Upper lobe of left lung (tissue), 4 donors: ENCODE measurements around the gene MORC1.

ENCODE experiments used
- CTCF ChIP-seq, 6 experiments: fragments of 450-650 bp in 4 of 6; fragments of 200-600 bp in 2 of 6; sonication (generic) in 2 of 6; IDR thresholded peaks; one replicate each; pipeline ENCODE4 v1.5.1; 2016 to 2019; ENCODE audit warnings: antibody characterized with exemption in 6 of 6
- POLR2A ChIP-seq, 4 donors: fragments of 450-650 bp; IDR thresholded peaks; one replicate each; pipeline ENCODE4 v1.5.1; 2016 to 2017; ENCODE audit warnings: antibody characterized with exemption in 4 of 4, mild to moderate bottlenecking in 2 of 4

GRCh38 chr3:108918866-108919265, 199.1 kb downstream of the MORC1 start:
- TF ChIP-seq CTCF (IDR thresholded peaks at IDR 0.05) (no peak), POLR2A (IDR thresholded peaks at IDR 0.05) (no peak)
